HUDEP-2 (cell line): ENCODE data around the gene FOXP3.
A peak's percentile ranks its signal among the peaks of the same experiment; 100 is the strongest.

Source experiments
- DNase-seq, 76 experiments: peaks; one replicate each; lab custom pipeline; 2025; ENCODE audit not compliant: unreplicated experiment in 76 of 76; lab: John Stamatoyannopoulos, UW

Gene FOXP3

GRCh38 chrX:49250578-49250977, 13.9 kb downstream of the FOXP3 start:
- DNase-seq, result no peak

DNA sequence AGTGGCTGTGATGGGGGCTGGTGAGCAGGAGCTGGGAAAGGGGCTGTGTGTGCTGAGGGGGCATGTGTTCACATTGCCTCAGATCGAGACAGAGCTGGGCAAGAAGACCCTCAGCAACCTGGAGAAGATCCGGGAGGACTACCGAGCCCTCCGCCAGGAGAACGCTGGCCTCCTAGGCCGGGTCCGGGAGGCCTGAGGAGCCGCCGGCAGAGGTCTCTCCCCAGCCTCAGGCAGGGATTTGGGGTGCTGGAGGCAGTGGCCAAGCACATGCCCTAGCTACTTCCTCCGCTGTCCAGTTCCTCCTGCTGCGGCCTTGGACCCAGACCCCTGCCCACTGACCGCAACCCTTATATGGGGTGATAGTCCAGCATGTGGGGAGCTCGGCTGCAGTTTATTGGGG, 14.4 kb downstream of the FOXP3 start:
- no peak for DNase-seq

DNA sequence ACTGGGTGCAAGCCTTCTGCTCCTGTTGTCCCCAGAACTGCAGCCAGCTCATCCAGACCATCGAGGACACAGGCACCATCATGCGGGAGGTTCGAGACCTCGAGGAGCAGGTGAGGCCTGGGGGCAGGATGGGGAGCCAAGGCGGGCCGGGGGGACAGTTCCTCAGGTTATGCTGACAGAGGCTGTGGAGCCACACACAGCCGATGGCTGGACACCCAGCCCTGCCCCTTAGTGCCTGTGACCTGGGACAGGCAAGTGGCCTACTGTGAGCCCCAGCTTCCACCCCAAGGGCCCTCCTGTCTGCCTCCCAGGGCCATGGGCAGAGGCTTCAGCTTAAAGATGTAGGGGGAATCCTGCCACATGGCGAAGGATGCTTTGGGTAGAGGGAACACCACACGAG, 14.9 kb downstream of the FOXP3 start:
- no peak for DNase-seq

GRCh38 chrX:49249071-49249470, 15.4 kb downstream of the FOXP3 start:
- no peak for DNase-seq

DNA sequence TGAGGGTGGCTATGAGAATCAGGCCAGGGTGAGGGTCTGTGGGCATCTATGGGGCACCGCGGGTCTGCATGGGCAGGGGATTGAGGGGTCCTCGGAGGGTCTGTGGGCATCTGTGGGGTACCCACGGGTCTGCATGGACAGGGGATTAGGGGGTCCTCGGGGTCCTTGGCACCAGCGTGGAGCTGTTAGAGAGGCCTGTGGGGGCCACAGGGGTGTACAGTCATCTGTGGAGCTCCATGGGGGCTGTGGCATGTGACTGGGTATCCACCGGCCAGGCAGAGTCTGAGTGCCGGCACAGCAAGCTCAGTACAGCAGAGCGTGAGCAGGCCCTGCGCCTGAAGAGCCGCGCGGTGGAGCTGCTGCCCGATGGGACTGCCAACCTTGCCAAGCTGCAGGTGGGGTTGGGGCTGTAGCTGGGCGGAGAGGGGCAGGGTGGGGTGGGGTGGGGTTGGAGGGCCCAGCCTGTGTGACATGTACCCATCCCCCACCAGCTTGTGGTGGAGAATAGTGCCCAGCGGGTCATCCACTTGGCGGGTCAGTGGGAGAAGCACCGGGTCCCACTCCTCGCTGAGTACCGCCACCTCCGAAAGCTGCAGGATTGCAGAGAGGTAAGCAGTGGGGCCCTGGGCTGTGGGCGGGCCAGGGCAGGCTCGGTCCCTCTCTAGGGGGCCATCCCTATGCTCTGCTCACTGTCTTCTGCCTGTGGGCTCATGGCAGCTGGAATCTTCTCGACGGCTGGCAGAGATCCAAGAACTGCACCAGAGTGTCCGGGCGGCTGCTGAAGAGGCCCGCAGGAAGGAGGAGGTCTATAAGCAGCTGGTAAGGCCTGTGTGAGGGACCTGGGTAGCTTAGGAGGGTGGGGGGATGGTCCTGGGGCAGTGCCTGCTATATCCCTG, 16.3 kb downstream of the FOXP3 start:
- DNase-seq, result no peak

DNA sequence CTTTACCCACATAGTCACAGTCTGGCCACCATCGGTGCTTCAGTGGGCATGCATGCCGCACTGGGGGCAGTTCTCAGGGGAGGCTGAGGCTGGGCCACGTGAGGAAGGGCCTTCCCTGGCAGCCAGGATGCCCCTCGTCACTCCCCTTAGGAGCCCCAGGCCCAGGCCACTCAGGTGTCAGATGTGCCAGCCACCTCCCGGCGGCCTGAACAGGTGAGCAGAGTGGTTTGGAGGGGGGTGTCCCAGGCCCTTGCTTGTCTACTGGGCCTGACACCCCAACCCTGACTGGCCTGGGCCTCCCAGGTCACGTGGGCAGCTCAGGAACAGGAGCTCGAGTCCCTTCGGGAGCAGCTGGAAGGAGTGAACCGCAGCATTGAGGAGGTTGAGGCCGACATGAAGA, 17.2 kb downstream of the FOXP3 start:
- peak in 1 of 76 experiments; percentile 1 for DNase-seq

GRCh38 chrX:49246541-49246940, 18.0 kb downstream of the FOXP3 start:
- DNase-seq, result no peak

- DNase-seq, result no peak
Measured at GRCh38 chrX:49244207-49244606, 20.3 kb downstream of the FOXP3 start.

DNA sequence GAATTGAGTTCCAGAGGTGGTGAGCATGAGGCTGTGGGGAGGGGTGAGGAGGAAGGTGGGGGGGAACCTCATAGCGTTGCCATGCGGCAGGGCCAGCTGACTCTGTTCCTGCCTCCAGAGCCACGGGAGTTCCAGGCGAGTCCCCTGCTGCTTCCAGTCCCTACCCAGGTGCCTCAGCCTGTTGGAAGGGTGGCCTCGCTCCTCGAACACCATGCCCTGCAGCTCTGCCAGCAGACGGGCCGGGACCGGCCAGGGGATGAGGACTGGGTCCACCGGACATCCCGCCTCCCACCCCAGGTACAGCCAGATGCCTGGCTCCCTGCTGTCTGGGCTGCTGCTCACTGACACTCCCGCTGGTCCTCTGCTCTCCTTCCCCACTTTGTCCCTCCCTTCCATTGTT, 21.3 kb downstream of the FOXP3 start:
- no peak for DNase-seq

DNA sequence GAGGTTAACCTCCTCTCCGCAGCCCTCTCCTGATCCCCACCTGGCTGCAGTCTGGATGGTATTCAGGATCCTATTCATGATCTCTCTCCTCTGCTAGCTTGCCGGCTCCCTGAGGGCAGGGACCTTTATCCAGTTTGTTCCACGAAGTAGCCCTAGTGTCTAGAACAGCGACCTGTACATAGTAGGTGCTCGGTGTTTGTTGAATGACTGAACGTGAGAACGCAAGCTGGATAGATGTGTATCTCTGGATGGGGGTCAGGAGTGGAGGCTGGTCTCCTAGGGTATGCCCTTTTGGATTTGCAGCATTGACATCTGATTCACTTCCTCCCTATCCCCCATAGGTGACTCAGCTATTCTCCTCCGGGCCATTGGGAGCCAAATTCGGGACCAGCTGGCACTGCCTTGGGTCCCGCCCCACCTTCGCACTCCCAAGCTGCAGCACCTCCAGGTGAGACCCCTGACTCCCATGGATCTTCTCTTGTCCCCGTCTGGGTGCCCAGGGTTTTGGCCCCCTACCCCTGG, 21.9 kb downstream of the FOXP3 start:
- no peak for DNase-seq

DNA sequence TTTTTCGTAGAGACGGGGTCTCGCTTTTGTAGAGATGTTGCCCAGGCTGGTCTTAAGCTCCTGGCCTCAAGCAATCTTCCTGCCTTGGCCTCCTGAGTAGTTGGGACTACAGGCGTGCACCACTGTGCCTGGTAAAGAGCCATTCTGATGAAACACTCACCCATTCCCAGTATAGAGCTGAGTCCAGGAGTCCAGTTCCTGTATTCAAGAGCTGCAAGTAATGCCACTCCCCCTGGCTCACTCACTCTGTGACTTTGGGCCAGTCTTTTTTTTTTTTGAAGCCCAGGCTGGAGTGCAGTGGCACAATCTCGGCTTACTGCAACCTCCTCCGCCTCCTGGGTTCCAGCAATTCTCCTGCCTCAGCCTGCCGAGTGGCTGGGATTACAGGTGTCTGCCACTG, 25.8 kb downstream of the FOXP3 start:
- DNase-seq, result no peak

- no peak for DNase-seq
Measured at GRCh38 chrX:49237060-49237459, 27.4 kb downstream of the FOXP3 start.

DNA sequence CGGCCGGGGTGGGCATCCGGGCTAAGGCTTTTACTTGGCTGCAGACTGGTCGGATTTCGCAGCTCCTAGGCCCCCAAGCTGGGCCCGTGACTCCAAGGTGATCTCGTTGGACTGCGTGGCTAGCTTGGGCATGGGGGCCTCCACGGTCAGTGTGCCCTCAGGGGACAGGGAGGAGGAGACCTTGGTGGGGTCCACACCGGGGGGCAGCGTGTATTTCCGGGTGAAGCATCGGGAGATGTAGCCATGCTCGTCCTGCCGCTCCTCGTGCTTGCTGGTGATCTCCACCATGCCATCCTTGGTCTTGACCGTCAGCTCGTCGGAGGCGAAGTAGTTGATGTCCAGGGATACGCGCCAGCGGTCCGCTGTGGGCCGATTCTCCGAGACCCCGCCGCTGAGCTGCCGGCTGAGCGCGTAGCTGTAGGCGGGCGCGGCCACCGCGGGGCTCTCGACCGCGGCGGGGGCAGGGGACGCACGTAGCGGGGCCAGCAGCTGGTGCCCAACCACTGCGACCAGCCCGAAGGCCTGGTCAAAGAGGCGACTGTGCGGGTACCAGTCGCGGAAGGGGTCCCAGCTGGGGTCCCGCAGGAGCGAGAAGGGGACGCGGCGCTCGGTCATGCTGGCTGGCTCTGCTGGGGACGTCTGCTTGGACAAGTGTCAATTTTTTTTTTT, 30.5 kb downstream of the FOXP3 start:
- no peak for DNase-seq

GRCh38 chrX:49233176-49233575, 31.3 kb downstream of the FOXP3 start, which contains the start of gene CACNA1F:
Gene CACNA1F (minus strand): TSS chrX:49233340. CDS start chrX:49233309, 31 bp downstream.
- no peak for DNase-seq

GRCh38 chrX:49232525-49232924, 32.0 kb downstream of the FOXP3 start:
- DNase-seq, result no peak

GRCh38 chrX:49231333-49232000, 33.0 kb downstream of the FOXP3 start:
- DNase-seq, result no peak

GRCh38 chrX:49230500-49231232, 33.8 kb downstream of the FOXP3 start:
- peak in 42 of 76 experiments; percentile 0 to 69 (median 22) for DNase-seq

- no peak for DNase-seq
Measured at GRCh38 chrX:49228185-49228584, 36.3 kb downstream of the FOXP3 start.

DNA sequence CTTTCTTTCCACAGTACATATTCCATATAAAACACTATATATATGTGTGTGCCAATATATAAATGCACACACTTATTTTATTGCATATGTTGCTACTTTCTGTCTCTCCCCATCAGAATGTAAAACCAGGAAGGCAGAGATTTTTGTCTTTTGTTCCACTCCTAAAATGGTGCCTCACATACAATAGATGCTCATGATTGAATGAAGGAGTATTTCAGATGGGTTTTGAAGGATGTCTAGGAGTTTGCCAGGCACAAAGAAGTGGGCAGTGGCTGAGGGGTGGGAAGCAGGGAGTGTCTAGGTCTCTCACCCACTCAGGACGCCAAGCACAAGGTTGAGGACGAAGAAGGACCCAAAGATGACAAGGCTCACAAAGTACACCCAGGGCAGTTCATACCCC, 36.8 kb downstream of the FOXP3 start:
- DNase-seq, result no peak

DNA sequence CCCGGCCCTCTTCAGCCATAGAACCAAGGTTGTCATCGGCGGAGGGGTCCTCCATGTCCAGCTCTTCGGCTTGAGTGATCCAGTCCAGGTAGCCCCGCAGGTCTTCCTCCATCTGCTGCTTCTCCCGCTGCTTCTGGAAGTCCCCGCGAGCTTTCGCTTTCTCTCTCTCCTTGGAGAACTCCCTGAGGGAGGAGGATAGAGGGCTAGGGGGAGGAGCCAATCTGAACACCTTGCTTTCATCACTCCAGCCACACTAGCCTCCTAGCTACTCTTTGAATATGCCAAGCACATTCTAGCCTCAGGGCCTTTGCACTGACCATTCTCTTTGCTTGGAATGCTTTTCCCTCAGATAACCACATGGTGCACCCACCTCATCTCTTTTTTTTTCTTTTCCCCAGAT, 37.6 kb downstream of the FOXP3 start:
- no peak for DNase-seq

DNA sequence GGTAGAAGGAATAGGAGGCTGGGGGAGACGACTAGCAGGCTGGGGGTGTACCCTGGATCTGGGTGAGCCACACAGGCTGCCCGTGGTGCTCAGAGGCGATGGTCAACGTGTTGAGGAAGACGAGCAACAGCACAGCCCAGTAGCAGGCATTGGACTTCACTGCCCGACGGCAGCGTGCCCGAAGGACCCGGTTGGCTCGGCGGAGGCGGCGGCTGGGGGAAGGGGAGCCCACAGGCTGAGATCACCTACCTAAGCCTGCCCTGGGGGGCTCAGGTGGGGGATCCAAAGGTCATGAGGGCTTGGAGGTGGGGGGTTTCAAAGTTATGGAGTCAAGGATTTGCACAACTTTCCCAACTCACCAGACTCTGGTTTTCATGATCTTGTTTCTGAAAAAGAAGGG, 38.7 kb downstream of the FOXP3 start:
- DNase-seq, result no peak
